ENCODE measurements around the gene RAC2.

RAC2 gene

DNA sequence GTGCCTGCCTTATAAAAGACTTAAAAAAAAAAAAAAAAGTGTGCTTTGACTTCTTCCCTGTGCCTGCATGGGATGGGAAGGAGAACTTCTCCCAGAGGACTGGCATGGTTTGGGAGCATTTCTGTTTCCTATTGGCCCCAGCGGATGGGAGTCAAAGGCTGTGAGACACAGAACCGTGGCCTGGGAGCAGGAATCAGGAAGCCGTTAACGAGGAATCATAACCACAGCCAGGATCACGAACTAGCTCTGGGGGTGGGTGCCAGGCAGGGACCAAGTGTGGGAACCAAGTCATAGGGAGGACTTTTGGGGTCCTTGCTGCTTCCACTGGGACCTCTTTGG is 56.5 kb downstream of the RAC2 start:
- no peak for DNase-seq (ENCODE audit: low spot score)

DNA sequence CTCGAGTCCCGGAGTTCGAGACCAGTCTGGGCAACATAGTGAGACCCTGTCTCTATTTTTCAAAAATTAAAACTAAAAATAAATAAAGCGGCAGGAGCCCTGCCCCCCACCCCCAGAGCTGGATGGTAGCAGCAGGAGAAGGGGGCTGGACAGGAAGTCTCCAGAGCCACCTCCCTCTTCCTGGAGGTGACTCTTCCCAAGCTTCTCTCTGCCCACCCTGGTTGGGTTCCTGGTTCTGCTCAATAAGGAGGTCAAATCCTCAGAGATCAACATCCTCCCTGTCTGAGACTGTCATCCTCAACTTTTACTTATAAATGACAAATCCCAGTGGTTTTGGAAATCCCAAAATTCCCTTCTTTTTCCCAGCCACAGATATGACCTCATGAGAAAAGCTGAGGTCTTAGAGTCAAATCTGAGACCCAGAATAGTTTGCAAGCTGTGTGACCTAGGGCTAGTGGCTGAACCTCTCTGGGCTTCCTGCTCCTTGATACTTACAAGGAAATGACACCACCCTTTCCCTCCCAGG is 57.0 kb downstream of the RAC2 start:
- DNase-seq (ENCODE audit: low spot score), result no peak

DNA sequence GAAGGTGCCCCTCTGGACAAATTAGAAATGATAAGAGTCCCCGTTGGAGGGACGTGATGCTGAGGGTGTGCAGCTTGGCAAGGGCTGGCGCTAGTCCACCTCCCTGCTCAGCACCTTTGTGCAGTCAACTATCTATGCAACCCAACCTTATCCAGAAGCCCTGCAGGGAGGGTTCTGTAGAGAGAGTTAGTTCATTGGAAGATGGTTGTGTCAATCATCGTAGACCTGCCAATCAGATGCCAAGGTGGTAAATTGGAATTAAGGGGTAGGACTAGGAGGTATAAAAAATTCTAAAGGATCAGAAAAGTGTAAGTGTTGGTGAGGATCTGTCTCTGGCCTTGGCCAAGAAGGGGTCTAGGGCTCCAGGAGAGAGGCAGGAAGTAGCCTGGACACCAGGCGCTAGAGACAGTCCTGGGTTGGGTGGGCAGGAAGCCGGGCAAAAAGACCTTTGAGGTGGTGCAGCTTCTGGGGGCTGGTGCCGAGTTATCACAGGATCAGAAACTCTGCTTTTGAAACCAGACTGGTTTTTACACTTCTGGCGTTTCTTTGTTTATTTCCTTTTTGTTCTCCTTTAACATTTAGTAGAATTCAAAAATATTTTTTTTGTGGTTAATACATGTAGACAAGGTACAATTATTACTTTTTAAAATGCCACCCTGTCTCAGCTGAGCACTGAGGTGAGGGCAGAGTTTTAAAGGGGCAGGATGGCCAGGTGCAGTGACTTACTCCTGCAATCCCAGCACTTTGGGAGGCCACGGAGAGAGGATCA is 57.7 kb downstream of the RAC2 start:
- DNase-seq (ENCODE audit: low spot score), result peak; percentile 86

DNA sequence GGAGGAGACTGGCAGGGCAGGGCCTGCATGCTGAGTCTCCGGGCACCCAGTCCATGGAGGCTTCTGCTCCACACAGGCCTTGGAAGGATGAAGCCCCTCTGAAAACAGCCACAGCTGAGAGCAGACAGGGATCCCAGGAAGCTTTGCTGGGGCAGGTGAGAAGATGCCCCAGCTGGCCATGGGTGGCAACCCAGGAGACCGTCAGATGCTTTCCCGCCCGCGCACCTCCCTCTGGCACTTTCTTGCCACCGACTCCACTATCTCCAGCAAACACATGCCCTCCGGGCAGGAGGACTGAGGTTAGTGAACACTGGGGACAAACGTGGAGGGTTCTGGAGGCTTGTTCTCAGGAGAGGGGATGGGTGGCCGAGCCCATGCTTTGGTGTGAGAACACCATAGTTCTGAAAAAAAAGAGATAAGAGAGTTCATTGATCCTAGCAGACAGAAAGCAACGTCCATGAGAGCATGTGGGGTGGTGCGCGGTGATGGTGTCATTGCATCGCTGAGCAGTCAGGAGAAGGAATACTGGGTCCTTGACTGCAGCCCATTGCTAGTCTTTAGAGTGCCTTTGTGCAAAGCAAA is 58.3 kb downstream of the RAC2 start:
- no peak for DNase-seq (ENCODE audit: low spot score)

DNA sequence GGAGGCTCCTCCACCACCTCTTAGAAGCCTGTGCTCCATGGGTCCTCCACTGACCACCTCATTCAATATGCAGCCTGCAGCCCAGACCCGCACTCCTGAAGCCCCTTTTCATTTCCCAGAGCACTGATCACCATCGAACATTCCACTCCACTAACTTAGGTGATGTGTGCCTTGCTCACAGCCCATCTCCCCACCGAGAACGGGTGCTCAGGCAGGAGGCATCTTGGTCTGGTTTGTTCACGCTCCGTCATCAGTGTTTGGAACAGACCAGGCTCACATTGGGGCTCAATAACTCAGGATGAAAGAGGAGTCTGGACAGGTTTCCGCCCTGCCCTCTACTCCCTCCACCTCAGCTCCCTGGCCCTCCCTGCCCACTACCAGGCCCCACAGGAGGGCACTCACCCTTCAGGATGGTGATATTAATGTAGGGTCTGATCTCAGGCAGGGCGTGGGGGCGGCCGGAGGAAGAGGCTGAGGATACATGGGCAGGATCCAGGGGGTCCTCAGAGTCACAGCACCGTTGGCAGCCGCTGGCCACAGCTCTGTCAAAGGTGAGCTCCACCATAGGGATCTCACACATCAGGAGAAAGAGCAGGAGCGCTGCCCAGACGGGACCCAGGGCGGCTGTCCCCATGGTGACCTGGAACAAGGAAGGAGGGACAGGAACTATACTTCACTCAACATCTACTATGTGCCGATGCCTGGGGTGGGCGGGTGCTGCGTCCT is 59.1 kb downstream of the RAC2 start:
- no peak for DNase-seq (ENCODE audit: low spot score)

DNA sequence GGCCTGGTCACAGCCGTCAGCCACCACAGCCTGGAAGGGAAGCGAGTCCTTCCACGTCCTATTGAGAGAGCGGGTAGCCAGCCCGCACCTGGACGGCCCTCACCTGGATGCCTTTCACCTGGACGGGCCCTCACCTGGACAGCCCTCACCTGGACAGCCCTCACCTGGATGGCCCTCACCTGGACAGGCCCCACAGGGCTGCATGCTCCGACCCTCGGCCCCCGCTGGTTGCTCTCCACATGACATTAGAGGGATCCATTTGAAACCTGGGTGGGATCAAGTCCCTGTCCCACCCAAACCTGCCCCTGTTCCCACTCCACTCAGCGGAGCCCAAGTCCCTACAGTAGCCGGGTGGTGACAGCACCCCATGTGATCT is 59.7 kb downstream of the RAC2 start:
- no peak for DNase-seq (ENCODE audit: low spot score)

DNA sequence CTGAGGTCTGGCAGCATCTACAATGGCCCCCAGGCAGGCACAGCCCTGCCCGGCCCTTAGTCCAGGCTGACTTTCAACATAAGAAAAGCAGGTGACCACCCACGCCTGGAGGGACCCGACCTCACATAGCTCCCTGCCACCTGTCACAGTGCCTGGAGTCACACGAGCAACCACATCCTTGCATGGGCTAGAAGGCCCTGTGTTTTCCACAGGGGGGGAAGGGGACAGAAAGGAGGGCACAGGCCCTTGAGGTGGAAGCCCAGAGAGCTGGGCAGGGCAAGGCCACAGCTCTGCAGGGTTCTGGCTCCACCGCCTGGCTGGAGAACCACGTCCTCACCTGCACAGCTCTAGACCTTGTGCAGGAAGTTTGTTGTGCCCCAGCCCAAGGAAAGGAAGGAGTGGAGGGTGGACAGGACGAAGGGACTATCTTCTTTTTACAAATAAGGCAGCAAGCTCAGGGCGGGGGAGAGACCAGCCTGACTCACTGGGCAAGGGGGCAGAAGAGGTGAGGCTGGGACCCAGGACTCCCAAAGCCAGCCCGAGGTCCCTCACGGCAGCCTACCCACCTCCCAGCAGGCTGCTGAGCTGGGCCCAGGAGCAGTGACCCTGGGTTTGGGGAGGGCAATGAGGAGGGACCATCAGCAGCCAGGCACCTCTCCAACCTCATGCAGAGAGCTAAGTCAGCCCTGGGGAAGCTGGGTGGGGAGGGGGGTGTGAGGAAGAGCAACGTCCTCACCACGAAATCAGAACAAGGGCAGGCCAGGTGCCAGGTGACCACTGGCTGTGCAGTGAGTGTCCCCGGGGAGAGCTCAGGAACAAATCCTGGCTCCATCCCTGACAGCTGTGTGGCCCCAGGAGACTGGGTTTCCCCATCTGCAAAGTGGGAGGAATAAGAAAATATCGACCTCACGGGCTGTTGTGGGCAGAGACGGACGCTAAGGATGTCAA is 60.4 kb downstream of the RAC2 start:
- no peak for DNase-seq (ENCODE audit: low spot score)

DNA sequence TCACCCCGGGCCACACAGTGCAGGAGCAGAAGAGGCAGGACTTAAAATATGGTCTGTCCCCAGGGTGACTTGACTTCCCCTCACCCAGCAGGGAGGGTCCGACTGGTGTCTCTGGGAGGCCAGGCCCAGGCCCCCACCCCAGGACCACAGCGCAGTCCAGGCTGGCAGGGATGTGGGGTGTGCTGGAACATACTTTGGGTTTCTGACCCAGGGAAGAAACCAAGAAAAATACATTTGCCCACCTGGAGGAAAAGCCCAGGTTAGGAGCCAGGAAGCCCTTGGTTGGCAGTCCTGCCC is 61.2 kb downstream of the RAC2 start:
- no peak for DNase-seq (ENCODE audit: low spot score)

DNA sequence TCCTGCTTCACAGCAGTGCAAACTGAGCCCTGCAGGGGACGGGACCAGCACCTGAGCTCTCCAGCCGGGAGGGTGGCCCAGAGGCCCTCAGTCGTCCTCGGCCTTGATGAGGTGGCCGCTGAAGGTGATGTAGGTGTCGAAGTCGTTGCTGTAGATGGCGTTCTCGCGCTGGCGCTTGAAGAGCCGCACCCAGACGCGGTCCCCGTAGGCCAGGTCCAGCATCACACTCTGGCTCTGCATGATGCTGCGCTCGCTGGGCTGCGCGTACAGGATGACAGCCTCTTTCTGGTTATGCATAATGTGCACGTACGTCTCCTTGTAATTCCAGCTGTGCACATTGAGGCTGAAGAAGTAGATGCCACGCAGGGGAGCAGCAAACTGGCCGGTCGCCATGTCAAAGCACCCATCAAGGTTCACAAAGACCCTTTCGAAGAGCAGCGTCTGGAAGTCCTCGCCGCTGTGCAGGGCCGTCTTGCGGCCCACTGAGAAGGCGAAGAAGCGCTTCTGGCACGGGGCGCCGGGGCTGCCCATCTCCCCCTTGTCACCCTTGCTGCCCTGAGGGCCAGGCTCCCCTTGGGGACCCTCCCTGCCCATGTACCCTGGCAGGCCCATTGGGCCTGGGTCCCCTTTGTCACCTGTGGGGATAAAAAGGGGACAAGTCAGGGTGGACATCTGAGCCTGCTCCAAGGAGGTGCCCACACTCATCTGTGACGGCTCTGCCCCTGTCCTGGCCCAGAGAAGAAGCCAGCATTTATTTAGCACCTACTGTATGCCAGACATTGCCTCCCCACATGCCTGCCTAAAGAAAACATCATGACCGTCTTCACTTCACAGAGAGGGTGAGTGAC is 61.7 kb downstream of the RAC2 start:
- no peak for DNase-seq (ENCODE audit: low spot score)

DNA sequence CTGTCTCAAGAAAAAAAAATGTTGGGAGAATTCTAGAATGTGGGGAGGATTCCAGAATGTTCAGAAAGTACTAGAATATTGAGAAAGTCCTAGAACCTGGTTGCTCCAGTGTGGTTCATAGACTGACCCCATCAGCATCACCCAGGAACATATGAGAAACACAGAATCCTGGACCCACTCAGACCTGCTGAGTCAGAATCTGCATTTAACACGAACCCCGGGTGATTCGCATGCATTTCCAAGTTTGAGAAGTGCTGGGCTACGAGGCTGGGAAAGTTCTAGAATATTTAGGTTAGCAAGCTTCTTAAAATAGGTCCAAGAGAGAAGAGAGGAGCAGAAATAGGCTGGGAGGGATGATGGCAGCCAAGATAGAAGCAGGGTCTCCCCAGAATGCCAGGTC is 62.4 kb downstream of the RAC2 start:
- DNase-seq (ENCODE audit: low spot score), result no peak

DNA sequence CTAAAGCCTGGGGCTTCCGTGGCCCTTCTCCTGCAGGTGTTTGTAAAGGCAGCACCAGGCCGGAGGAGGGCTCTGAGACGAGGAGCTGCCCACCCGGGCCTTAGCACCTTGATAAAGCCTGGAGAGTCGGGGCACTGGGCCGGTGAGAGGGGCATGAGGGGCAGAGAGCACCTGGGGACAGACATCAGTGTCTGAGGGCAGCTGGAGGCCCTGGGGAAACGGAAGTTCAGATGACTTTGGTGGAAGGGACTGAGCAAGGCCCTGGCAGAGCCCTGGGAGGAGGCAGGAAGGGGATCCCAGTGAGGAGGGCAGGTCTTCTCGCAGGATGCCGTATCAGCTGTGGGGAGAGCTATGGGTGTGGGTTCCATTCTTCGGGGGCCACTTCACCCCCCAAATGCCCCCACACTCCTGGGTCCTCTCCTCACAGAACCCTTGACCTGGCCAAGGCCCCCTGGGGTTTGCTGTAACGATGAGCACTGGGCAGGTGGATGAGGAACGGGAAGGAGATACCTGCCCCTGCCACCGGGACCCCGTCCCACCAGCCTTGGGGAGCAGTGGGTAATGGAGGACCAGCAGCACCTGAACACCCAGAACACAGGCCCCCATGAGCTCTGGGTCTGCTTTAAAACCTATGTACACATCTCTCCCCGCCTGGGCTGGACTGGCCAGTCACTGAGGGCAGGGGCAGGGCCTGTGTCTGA is 63.4 kb downstream of the RAC2 start:
- peak; percentile 11 for DNase-seq (ENCODE audit: low spot score)

DNA sequence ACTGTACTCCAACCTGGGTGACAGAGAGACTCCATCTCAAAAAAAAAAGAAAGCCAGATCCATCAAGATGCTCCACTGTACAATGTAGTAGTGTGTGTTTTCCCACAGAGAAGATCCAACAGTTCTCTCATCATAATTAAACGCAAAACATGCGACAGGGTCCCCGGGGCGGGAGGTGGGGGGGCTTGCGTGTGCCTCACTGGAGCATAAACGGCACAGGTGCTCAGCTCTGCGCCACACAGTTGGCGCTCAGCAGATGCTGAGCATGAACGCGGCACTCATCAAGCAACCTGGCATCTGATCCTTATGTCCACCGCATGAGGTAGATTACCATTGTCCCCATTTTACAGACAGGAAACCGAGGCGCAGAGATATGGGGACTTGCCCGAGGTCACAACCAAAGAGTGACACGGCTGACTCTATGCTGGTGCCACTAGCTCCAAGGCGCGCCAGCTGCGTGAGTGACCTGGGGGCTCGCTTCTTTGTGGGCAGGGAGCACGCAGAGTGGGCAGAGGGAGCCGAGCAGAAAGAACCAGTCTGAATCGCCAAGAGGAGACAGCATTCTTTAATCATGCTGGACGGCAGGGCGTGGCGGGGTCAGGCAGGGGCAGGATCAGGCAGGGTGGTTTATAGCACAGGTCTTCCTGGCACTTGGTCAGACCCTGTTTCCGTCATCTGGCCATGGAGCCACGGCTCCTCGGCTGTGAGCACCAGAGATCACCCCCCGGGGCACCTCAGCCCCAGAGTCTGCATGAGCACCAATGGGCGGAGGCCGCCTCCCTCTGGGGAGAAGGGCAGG is 64.2 kb downstream of the RAC2 start:
- peak; percentile 7 for DNase-seq (ENCODE audit: low spot score)

DNA sequence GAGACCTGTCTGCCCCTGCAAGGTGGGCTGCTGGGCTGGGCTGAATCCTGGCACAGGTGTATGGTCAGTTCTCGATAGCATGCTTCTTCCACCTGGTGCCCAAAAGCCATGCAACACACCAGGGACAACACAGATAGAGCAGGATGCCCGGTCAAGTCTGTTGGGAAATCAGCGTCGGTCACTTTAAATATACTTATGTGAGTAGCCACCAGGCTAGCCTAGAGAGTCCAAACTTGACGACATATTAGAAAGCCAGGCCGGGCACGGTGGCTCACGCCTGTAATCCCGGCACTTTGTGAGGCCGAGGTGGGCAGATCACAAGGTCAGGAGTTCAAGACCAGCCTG is 65.0 kb downstream of the RAC2 start:
- no peak for DNase-seq (ENCODE audit: low spot score)

DNA sequence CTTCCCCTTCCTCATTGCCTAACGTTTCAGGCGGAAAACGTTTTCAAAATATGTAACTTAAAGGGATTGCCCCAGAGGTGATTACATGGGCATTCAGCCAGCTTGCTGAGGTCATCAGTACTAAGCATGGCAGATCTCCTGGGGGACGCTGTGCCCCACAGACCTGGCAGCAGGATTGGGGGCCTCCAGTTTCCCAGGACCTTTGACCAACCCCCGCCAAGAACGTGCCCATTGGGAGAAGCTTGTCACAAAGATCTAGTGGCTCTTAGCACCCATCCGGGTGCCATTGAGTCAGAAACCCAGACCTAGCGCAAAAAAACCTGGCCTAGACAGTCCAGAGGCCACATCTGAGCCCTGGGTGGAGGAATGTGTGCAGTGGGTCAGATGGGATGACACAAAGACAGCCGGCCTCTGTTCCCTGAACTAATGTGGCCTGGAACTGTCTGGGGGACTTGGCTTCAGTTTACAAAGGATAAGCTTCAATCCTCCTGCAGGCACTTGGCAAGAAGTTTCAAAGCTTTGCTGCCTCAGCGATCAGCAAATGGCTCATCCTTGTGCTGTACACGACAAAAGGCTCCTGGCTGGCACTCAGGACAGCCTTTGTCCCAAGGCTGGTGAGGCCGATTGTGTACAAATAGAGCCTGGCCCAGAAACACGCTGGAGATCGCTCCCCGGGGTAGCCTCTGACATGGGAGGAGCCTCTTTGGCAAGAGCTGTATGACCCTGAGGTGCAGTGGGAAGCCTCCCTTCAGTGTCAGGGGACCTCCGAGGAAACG is 65.5 kb downstream of the RAC2 start:
- no peak for DNase-seq (ENCODE audit: low spot score)

DNA sequence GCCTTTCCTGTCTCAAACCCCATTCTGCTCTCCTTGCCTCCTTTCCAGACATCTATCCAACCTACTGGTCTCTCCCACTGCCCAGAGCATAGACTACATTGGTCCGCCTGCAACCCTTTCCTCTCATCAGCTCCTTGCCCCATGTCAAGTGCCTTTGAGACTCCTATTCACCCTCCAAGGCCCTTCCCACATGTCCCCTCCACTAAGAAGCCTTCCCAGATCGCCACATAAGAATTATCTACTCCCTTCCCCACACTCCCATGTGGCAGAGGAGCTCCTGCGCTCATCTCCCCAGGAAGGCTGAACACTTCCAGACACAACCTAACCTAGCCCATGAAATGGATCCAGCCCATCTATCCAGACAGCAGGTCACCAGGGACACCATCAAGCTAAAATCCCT is 66.3 kb downstream of the RAC2 start:
- no peak for DNase-seq (ENCODE audit: low spot score)

DNA sequence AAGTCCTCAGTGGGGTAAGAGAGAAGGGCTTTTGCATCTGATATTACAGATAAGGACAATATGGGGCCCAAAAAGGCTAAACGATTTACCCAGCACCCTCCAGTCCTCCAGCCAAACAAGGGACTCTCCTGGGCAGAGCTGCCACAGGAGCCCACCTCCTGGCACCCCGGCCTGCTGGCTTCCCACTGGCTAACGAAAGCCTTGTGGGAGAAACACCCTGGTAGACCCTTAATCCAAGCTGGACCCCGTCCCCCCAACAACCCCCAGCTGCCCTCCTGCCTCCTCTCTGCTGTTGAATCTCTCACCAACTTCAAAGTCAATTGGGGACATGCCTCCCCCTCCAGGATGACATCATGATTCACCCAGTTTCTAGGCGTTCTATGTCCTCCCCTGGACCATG is 66.8 kb downstream of the RAC2 start:
- no peak for DNase-seq (ENCODE audit: low spot score)

DNA sequence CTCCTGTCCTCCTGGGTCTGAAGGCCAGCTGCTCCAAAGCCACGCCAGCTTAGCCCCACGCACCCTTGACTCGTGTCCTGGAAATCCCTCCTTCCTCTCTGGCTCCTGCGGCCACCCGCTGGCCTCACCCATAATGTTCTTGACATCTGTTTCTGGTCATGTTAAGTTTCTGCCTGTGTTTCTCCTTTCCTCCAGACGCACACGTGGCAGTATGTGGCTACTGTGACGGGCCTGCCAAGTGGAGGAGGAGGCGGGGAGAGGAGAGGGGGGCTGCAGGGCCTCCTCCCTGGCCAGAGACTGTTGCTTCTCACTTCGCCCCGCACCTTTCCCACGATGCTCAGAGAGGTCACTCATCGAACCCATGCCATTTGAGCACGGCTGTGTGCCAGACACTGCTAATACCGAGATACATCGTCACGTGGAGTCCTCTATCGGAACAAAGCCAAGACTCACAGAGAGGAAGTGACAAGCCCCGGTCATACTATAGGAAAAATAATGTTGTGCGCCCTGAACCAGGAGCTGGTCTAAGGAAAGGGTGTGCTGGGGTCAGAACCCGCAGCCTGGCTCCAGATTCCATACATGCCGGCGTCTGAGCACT is 67.5 kb downstream of the RAC2 start:
- peak; percentile 9 for DNase-seq (ENCODE audit: low spot score)

DNA sequence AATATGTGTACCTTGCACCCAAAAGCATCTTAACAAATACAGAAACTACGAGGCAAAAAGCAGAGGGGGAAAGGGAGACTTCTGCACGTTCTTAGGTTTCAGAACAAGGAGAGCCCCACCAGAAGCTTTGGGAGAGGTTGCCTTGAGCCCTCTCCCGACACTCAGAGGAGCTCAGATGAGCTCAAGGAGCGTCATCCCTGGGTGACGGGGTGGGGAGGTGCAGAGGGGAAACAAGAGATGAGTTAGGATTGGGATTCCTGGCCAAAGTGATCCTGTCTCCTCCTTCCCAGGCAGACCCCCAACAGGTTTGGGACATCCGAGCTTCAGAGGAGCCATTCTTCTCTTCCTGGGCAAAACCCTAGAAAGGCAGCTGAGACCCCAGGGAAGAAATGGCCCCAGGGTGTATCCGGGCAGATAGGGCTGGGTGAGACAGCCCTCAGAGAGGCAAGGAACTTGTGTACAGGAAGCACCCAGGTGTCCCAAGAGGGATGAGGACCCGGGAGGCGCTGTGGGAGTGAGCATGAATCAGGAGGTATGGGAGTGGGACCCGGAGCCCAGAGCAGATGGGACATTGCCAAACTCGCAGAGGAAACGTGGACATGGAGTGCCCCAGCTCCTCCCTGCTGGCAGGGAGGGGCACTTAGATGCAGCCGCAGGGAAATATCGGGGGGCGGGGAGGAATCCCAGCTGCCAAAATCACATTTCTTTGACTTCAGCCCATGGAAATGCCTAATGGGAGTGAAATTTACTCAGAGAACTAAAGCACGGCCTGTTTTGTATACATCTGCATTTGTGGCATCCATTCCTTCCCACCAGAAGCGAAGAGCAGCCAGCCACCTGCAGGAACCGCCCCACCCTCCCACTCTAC is 68.4 kb downstream of the RAC2 start:
- peak; percentile 15 for DNase-seq (ENCODE audit: low spot score)

Measured in iPS-NIHi11 (cell line).